ENCODE results near the gene AP1G1.

AP1G1 gene

DNA sequence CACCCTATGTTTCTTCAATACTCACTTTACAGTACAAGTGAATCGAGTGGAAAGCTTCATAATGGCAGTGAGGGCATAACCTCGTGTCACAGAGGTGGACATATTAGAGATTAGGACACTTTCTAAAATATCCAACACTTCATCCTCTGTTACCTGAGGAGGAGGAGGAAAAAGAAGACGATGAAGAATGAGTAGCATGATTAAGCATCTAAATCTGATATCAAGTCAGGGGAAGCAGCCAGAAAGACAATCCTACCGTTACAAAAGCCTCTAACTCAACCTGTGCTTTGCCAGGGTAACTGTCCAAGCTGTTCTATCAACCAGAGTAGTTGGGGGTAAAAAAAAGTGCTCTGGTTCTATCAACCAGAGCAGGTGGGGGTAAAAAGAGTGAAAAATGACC, 60.4 kb downstream of the AP1G1 start:
- no peak for DNase-seq

DNA sequence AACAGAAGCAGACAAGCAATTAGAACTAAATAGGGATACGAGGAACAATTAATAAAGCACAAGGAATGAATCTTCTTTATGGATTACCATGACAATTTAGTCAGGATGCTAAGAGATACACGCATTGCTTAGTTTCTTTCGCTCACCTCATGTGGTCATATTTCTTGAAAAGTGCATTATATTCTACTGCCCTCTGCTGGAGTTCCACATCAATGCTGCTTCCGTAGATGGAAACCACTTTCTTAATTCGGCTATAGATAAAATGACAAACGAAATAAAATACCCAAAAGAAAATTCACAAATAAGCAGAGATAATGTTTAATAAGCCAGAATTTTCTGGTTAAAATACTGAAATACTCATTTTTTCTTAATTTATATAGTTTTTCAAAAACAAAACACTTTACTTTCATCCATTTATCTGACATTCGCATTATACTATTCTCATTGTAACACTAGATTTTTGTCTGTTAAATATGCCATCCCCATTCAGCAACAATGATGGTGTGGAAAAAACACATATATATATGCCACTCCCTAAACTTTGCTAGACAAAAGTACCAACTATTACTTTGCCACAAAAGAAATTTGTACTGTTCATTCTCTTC, 62.1 kb downstream of the AP1G1 start:
- DNase-seq: peak; percentile 62

DNA sequence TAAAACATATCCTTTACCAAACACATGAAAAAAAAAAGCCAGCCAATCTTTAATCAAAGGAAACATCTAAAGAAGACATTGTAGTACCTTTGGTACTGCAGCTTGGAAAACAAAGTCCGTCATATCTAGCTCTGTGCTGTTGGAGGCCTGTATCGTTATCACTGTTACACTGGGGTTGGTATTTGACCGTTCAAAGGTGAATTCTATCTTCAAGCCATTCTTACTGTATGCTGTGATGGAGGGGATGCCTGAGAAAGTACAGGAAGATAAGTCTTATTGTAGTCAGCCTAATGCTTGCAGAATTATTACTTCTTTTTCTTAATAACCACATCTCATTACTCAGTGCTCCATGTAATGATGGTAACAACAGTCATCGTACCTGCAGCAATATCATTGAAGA, 69.8 kb downstream of the AP1G1 start:
- no peak for DNase-seq

DNA sequence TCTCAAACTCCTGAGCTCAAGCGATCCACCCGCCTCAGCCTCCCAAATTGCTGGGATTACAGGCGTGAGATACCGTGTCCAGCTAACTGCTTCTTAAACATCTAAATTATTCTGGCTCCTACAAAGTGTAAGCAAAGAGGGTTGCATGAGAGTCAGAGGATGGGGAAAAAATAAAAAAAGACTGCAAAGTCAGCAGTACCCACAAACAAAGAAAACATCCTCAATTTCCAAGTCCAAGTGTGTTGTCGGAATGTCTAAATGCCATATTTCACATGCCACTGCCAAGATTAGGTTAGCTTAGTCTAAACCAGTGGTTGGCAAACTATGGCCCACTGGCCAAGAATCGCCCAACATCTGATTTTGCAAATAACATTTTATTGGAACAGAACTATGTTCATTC, 71.1 kb downstream of the AP1G1 start:
- no peak for DNase-seq

DNA sequence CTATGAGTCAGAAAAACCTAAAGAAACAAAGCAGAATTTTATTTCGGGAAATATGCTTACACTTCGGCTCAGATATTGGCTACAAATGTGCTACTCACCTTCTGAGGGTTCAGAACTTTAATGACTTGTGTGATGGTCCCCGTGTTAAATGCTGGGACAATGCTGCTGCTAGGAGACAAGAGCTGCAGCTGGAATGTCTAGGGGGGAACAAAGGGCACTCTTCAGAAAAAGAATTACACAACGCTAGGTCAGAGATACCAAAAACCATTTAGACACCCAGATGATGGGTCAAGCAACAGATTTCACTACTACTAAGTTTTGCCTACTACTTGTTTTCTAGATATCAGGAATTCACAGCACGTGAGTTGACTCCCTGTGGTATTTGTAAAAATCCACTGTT, 74.1 kb downstream of the AP1G1 start:
- DNase-seq: no peak

DNA sequence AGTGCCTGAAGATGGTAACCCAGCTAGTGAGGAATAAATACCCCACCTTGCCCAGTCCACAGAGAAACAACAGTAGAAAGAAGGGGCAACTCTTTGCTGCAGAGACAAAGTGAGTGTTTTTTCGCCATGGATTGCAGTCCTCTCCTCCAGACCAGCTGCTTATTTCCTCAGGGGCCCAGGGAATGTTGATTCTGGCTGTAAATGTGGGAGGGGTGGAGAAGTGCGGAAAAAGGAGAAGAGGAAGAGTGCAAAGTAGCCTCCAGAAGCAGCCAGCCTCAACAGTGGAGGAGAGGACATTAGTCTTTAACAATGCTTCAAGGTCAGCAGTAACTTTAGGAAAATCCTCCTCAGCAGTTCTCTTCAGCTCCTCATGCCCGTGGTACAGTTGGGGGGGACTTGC, 76.0 kb downstream of the AP1G1 start:
- DNase-seq: no peak

DNA sequence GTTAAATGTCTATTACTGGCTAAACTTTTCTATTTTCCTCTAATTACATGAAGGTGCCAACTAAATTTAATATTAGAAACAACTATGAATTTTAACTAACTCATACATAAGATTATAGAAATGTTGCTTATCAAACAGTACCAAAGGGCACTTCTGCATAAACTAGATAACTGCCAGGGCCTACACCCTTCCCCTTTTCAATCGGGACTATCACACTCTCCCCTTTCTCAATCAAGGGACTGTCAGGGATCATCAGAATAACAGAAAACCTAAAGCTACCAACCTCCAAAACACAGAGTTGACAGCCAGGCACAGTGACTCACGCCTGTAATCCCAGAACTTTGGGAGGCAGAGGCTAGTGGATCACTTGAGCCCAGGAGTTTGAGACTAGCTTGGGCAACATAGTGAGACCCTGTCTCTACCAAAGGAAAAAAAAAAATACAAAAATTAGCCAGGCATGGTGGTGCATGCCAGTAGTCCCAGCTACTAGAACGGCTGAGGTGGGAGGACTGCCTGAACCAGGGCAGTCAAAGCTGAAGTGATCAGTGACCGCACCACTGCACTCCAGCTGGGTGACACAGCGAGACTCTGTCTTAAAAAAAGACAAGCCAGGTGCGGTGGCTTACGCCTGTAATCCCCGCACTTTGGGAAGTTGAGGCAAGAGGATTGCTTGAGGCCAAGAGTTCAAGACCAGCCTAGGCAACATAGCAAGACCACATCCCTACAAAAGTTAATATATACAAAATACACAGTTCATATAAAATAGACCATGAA, 80.9 kb downstream of the AP1G1 start:
- DNase-seq: no peak

DNA sequence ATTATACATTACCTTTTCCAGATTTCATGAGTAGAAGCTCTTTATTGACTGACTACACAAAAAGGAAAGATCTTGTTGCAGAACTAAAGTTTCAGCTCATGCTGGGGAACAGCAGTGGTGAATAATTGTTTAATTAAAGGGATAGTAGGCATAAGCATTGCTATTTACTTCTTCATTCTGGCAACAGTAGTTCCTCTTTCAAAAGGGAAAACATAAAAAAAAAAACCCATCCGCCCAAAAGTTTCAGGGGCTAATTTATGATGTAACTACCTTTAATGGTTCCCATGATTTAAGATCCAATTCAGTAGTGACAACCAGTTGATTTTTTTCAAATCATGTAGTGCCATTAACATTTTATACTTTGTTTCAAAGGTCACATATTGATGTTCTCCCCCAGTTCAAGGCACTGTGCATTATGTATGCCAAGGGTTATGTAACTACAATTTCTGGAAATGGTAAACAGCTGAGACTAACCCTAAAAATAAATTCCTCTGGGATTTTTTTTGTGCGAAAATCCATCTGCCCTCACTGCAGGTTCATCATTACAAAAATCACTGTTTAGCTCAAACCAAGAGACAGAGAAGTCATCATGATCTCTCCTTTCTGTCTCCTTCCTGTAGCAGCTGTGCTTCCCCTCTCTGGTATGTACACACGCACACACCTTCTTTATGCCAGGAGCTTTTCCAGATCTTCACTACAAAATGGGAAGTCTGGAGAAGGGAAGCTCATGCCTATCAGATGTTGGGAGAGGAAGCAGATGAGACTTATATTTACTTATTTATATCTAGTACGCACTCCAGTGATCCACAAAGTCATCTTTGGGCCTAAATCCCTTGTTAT, 81.9 kb downstream of the AP1G1 start:
- DNase-seq: no peak

DNA sequence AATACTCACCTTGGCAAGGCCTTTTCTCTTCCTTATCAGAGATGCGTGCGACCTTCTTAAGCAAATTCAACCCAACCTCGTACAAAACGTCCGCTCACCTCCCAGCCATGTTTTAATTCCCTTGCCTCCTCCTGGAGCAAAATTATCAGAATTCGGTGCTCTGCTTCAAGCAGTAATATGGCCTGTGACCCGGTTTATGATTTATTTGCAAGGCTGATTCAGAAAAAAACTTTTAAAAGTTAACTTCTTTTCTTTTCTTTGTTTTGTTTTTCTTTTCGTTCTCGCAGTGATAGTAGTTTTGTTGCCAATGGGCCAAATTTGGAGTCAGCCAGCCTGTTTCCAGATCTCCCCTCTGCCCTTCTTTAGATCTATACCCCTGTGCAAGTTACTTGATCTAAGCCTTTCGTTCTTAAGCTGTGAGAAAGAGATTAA, 84.3 kb downstream of the AP1G1 start, which contains the start of gene PHLPP2:
Gene PHLPP2 (minus strand): TSS at position 382 of the 432 bp plus-strand sequence. CDS start 9,906 bp downstream, outside the sequence.
- DNase-seq: no peak

DNA sequence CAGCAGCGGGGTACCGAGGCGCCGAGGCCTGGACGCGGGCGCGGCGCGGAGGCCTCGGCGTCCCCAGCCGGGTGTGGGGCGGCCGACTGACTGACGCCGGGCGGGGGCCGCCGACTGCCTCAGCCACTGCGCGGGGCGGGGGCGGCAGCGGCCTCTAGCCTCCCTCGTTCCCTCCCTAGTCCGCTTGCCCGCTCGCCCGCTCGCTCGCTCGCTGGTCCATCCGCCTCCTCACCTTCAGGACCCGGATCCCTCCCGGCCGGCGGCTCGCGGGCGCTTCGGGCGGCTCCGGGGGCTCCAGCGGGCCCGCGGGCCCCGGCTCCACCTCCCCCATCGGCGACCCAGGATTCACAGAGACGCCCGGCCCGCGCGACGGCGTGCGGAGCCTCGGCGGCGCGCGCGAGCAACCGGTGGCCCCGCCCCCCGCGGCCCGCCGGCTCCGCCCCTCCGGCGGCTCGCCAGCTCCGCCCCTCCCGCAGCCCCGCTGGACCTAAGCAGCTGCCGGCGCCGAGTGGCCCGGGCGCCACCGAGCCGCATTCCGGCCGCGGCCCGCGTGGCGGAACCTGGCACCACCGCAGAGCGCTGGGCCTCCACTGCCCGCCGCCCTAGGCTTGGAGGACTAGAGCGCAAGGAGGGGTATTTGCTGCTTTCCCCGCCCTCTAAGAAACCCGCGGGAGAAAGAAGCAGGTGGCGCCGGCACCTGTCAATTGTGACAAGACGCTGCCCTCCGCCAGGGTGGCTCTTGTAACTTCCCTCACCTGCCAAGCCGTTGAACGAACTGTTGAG, 84.9 kb downstream of the AP1G1 start:
- peak; percentile 82 for DNase-seq

DNA sequence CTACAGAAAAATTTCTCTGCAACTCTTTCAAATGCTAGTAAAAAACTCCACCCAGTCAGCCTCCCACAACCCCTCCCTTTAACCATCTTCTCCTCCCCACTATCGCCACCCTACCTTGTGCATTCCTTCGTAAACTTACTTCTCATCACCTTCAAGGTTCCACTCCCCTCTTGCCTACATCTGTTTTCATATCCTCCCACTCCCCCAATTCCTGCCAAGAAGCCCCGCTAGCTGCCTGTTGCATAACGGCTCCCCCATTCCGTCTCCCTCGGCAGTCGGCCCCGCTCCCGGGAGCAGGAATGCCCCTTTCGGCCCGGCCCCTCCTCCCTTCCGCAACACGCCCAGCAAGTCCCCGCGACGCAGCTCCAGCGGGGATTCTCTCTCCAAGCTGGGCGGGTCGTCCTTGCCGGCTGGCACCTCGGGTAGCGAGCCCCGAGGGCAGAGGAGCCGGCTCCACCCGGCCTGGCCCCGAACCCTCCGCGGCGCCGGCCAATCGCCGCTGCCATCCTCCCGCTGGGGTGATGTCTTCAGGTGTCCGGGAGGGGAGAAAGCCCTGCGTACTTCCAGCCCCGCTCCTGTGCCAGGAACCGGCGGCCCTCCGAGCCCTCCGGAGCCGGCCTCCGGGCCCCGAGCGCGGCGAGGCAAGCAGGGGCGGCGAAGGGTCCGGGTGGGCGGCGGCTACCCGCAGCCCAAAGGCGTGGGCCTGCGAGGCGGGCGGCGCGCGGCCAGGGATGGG, 85.7 kb downstream of the AP1G1 start:
- DNase-seq: peak; percentile 58

DNA sequence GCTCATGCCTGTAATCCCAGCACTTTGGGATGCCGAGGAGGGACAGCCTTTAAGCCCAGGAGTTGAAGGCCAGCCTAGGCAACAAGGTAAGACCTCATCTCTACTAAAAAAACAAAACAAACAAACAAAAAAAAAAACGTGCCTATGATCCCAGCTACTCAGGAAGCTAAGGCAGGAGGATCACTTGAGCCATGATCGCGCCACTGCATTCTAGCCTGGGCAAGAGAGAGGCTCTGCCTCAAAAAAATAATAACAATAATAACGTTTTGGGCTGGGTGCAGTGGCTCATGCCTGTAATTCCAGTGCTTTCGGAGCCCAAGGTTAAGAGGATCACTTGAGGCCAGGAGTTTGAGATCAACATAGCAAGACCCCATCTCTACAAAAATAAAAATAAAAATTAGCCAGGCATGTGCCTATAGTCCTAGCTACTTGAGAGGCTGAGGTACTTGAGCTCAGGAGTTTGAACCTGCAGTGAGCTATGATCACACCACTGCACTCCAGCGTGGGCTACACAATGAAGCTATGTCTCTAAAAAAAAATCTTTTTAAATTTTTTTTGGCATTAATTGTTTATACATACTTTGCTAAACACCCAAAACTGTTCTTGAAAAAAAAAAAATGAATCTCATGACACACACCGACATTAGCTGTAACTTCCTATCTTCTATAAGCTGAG, 87.4 kb downstream of the AP1G1 start:
- no peak for DNase-seq

DNA sequence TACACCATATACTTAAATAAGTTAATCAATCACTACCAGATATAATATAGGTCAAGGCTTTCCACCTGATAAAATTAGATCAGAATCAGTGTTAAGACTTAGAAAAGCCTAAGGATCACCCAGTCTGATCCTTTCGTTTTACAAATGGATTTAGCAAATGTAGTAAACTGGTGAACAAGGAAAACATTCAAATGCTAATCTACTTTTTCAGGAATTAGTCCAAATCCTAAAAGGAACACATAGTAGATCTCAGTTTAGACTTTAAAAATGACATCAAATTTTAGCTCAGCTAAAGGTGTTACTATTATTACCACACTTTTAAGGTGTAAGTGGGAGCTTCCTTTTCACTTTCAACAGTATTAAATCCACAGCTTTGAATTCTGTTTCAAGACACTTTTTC, 96.1 kb downstream of the AP1G1 start:
- DNase-seq: no peak

DNA sequence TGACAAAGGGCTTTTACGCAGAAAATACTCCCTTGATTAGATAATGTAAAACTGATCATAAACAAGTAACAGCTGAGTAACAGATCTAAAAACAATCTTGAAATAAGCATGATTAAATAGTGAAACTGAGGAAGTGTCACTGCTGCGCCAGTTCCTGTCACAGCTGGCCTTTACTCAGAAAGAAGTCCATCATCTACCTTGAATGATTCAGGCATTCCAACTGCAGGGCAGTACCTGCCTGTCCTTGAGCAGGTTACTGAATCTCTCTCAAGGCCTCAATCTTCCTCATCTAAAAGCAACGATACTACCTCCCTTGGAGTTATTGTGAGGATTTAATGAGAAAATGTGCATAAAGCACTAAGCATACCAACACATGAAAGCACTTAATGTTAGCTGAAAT, 96.8 kb downstream of the AP1G1 start:
- no peak for DNase-seq

DNA sequence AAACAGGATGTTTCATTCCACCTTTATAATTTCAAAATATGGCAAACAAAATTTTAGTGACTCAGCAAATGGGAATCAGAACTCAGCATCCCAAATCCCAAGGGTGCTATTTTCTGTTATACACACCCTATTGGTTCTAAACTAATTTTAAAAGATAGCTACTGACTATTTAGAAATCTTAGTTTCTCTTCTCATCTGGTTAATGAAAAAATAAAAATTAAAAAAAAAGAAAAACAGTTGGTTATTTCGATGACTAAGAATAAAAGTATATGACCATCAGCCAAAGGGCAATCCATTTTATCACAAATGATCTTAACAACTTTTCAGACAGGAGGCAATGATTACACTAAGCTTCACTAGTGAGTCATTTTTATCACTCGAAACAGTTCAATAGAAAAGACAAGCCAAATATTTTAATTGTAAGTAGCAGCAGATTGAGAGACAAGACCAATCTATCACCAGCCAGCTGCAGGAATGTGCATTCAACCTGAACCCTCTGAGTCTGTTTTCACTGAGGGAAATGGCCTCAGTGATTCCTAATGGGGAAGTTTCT, 99.3 kb downstream of the AP1G1 start:
- DNase-seq: no peak

DNA sequence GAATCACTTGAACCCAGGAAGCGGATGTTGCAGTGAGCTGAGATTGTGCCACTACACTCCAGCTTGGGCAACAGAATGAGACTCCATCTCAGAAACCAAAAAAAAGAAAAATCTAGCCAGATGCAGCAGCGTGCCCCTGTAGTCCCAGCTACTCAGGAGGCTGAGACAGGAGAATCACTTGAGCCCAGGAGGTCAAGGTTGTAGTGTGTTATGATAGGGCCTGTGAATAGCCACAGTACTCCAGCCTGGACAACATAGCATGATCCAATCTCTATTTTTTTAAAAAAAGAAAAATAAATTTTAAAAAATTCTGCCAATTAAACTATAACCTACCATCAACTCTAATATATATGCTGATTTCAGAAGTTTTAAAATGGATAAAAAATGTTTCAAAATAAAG, 99.9 kb downstream of the AP1G1 start:
- DNase-seq: no peak

DNA sequence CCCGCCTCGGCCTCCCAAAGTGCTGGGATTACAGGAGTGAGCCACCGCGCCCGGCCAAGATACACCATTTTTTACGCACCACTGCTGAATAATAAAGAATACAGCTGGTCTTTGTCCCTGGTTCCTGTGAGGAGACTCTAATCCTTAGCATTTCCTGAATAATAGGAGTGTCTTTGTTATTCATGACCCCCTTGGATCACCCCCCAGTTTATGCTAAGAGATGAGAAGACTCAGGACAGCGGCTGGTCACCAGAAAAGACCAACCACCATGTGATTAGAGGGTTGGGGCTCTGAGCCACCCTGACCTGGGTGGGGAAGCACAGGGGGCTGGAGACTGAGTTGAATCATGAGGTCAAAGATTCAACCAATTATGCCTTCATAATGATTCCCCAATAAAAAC, 101.4 kb downstream of the AP1G1 start:
- DNase-seq: no peak

DNA sequence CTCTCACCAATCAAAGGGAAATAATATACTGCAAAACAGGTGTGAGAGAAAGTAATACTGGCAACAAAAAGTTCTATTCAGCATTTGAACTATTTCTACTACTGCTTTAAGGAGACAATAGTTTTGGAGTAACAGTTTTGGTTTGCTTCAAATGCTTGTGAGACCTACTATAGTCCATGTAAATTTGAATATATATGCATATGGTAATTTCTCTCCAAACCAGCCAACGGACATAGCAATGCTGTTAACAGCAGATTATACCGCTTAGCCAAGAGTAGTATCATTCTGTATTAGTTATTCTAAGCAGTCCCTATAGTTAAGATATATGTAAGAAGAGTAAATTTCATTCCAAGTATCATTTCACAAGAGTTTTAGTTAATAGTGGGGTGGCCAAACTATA, 102.6 kb downstream of the AP1G1 start:
- no peak for DNase-seq

DNA sequence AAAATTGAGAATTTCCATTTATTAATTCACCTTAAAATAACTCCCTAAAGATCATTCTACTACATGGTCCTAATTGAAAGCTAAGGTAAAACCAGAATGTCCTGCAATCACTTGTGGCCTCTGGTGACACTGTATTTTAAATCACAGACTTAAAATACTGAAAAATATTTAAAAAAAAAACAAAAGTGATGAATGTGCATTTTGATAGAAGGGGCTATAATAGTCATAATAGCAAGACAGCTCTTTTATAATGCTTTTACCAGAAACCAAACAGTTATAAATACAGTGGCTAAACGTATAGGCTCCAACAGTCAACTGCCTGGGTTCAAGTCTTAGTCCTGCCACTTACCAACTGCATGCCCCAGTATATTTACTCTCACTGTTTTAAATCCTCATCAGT, 105.3 kb downstream of the AP1G1 start:
- no peak for DNase-seq

DNA sequence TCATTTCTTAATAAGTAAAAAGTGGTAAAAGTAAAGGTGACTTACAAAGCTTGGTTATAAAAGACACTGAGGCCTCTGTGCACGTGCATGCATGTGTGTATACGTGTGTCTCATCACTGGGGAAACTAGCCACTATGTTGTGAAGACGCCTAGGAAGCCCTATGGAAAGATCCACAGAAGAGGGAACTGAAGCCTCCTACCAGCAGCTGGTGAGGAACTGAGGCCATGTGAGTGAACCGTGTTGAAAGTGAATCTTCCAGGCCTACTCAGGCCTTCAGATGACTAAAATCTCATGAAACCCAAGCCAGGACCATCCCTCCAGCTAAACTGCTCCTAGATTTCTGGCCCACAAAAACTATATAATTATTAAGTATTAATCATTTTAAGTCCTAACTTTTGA, 107.8 kb downstream of the AP1G1 start:
- no peak for DNase-seq

DNA sequence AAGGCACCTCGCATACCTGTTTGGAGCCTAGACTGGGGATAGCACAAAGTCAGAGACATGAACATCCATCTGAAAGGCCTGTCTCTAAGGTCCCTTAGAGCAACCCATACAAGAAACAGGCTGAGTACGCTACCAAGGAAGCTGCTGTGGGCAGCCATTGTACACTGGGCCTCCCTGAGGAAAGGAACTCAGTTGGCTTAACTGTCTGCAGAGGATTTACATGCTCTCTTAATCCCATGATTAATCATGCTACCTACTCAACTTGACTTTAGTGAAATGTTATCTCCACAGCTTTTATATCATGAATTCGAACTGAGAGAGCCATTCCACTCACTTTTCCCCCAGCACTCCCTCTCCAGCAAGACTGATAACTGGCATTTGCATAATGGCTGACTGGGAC, 110.1 kb downstream of the AP1G1 start:
- no peak for DNase-seq

All from CD4-positive, alpha-beta T cell treated with Interleukin-21 for 1 hour (primary cell).